CD4-positive, alpha-beta T cell treated with Interferon alpha-2 for 1 hour (primary cell): ENCODE results near the gene GNAZ.

Source experiments
- DNase-seq, 2 donors: peaks; one replicate each; pipeline ENCODE4 v3.0.0-alpha.2; 2020 to 2022

Gene GNAZ

DNA sequence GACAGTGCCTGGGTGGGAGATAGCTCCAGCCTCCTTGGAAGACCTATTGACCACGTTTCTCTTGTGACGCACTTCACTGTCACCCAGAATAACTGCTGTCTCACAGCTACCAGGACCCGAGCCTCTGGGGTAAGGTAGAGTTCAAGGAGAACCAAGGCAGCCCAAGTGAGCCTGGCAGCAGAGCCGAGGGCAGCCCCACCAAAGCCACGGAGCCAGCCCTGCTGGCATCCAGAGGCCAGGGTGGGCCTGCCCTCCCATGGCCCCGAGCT is 38.7 kb downstream of the GNAZ start:
- no peak for DNase-seq

DNA sequence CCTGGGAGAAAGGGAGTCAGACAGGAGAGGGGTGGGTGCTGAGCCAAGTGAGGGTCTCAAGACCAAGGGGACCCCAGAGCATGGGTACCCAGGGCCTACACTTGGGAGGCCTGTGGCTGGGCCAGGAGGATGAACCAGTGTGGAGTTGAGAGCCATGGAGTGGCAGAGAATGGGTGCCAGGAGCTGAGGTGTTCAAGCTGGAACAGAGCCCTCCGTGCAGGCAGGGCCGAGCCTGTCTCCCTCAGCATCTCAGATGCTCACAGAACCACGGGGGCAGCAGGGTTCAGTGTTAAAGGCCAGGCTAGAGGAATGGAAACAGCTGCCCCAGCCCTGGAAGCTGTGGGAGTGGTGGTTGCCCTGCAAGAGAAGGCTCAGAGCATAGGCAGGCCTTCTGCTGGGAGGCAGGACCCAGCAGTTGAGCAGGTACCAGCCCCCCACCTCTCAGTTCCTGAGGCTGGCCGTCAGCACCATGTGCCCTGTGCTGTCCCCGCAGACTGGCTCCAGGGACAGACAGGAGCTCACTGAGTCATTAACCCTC is 39.2 kb downstream of the GNAZ start:
- no peak for DNase-seq

DNA sequence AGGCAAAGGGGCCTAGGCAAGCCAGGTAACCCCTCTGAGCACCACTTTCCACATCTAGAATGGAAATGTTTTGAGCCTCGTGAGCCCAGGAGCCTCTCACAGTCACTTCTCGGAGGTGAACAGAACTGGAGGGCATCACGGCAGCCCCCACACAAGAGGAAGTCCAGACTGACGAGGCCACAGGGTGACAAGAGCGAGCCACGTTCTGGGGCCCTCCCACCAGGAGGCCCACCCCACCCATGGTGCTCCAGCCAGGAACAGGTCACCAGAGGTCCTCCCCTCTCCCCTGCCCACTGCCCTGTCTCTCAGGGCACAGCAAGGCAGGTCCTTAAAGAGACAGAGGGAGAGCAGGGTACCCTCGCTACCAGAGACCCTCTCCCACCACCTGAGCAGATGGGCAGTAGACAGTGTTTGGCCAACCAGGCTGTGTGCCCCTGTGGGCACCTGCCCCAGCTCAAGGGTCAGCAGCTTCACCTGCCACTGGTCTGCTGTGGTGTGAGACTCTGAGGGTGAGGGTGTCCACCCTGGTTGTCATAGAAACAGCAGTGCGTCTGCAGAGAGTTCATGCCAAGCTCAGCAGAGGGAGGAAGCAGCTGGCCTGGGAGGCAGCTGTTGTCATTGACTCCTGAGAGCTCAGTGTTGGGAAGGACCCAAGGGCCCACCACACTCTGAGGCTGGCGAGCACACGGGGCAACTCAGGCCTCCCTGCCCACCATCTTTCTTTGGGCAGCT is 40.0 kb downstream of the GNAZ start:
- no peak for DNase-seq

DNA sequence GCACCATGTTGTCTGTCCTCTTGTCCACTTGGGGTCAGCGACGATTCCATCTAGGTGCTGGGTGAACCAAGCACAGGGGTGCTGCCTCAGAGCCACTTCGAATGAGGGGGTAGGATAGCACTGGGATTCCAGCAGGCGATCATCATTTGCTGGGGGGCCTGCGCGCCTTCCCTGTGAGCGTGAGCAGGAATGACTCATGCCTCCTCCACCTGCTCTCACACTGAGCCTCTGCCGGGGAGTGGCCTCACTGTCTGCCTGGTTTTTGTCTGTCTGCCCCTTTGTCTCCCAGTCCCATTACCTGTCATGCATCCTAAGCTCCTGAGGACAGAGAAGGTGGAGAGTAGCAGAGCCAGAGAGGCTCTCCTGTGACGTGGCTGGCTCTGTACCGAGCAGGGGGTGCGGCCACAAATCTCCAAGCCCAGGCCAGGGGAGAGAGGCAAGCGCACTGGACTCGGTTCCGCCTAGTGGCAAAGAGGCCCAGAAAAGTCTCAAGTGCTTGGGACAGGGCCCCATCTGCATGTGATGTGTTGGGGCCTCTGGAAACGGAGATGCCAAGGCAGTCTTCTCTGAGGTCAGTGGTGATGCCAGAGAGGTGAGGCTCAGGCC is 40.7 kb downstream of the GNAZ start:
- no peak for DNase-seq

DNA sequence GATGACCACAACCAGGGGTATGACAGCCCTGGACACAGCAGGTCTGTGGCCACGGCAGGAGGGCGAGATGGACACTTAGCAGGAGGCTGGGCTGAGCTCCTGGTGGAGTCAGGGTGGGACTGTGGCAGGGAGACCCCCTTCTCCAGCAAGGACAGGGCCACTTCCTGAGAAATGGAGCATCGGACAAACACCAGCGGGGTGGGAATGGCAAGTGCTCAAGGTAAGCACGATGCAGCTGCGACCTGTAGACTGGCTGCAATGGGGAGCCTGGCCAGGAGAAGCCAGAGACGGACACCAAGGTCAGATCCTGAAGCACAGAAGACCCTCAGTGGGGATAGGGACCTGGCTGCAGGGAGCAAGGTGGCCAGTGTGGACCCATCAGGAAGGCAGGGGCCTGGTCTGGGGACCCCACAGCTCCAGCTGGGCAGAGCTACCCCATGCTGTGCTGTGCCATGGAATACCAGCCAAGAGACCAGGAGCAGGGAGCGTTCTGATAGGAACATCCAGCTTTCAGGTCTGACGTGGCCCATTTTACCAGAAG is 42.2 kb downstream of the GNAZ start:
- no peak for DNase-seq

DNA sequence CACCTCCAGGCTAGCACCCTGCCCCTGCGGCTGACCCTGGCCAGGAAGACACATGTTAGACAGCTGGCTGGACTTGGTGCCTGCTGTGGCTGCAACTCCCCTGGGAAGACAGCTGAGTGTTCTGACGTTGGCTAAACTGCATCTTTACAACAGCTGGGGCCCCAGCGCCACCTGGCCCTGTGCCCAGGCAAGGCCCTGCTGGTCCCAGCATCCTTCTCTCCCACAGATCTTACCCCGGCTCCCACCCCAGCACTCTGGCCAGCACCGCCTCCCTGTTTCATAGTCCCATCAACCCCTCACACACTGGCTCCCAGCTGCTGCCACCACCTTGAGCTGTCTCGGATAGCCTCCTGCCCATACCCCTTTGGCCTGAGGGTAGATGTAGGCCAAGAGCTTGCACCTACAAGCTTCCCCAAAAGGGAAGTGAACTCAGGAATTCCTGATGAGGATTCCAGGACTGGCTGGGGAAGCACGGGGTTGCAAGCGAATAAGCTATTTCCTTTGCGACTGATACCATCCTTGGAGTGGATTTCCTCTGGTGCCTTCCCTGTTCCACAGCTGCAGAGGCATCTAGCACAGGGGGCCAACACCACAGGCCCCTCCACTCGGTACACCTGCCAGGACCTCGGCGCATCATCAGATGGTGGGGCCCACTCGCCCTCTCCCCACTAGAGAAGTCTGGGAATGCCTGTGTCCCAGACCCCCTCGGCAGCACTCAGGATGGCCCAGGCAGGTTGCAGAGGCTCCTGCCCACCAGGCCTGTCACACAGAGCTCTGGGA is 42.9 kb downstream of the GNAZ start:
- no peak for DNase-seq

DNA sequence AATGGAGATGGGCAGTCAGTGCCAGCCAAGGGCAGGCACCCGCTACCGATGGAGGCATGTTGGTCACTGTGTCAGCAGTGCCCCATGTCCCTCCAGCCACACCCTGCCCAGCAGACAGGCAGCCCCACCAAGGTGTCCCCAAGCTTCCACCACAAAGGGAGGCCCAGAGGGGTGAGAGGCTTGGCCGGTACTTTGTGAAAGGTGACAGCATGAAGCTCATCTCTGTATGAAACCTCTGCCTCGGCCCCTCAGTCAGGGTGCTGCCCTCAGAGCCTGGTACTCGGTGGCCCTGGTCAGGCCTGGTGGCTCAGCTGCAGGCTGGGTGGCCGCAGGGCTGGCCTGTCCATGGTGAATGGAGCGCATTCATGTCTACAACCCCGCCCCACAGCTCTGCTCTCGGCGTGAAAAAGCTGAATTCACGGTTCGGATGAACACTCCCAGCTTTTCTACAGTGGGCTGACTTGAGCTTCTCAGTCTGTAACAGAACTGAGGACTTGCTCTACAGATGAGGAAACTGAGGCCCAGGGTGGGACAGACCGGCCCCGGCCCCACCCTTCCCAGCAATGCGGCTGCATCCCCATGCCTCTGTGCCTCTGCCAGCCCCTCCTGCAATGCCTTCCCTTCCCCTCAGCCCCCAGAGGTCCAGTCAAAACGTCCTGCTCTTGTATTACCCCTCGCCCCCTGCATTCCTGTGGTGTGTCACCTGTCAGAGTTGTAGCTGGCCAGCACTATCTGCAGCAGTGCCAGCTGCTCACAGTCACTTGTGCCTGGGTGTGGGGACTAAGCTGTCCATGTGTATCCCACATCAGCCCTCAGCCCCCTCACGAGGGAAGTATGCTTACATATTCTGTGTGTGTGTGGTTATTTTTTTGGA is 43.8 kb downstream of the GNAZ start:
- no peak for DNase-seq

DNA sequence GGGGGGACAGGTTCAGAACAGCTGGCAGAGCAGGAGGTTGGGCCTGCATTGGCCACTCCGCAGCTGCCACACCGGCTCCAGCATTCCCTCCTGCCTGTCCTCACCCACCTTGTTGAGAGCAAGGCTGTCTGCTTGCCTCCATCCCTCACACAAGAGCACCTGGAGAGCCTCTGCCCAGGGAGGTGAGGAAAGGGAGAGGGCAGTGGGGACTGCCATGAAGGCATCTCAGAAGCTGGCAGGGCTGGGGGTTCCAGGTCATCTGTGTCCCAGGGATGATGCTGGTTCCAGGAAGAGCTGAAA is 44.4 kb downstream of the GNAZ start:
- DNase-seq: no peak

DNA sequence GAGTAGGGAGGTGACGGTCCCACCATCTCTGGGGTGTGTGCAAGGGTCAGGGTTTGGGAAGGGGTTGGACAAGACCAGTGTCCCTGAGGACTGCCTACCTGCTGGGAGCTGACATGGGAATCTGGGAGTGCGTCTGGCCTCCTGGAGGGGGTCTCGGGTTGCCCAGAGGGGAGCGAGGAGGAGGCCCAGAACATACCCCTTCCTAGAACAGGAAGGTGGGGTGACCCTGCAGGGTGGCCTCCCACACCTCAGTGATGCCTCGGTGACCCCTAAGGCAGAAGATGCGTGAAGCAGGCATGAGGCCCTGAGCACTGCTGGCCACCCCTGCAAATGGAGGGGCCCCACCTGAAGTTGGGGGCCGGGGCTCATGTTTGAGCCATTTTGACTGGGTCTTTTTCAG is 45.0 kb downstream of the GNAZ start:
- no peak for DNase-seq

DNA sequence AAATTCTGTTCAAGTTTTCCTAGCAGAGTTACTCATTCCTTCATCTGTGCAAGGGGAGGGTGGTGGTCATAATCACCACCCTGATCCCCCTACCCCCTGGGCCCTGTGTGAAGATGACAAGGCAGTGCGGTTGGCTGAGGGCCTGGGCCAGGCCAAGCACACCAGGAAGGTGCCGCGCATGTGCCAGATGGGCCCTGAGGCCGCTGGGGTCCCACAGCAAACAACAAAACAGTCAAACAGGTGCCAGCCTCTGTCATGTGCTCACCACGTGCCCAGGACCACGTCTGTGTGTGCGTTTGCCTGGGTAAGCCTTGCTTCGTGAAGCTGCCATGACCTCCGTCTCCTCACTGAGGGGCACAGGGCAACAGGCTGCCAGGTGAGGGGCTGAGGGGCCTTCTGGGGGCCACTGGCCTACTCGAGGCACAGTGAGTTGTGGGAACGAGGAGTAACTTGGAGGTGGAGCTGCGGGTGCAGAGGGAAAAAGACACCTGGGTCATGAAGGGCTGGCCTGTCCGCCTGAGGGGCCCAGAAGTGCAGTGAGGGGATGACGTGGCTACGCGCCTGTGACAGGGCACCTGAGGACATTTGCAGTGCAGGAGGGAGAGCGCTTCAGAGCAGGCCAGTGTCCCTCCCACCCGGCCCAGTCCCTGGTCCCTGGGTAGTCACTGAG is 45.6 kb downstream of the GNAZ start:
- no peak for DNase-seq

DNA sequence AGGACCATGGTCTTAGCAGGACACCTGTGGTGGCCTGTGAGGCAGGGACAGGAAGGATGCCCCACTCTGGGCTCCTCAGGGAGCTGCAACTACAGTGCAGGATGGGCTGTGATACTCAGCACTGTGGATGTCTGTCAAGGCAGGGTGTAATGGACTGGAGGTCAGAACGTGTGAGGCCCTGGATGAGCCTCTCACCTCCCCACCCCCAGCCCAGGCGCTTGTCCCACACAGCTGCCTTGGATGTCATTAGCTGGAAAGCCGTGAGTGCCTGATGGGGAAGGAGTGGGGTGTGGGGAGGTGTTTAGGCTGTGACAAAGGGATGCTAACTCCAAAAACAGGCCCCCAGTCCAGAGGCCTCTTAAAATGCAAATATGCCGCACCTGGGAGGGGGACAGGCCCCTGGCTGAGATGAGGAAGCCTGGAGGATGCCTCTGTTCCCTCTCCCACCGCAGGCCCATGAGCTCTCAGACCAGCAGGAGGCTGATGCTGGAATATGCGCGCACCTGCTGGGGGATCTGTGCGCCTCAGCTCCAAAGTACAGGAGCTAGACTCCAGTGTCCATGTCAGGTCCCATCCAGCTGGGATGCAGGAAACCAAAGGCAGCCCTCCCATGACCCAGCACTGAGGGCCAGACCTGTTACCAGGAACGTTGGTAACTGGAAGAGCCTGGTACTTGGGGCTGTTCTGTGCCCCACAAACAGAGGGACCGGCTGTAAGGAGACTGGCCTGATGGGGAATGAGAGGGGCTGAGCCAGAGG is 46.4 kb downstream of the GNAZ start:
- no peak for DNase-seq

DNA sequence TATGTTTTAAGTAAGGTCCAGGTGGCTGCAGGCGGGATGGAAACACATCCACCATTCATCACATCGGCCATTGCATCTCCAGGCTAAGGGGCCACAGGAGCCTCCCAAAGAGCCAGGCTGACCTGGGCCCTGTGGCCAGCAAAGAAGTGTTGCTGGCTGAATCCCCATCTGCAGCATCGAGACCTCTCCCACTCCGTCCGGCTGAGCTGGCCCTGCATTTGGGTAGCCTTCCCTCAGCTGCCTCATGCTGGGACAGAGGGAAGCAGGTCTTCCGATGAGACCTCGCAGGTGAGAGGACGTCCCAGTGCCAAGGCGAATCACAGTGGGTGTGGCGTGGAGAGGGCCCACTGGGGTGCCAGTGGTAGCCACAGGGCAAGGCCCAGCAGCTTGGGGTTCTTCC is 47.0 kb downstream of the GNAZ start:
- DNase-seq: no peak

DNA sequence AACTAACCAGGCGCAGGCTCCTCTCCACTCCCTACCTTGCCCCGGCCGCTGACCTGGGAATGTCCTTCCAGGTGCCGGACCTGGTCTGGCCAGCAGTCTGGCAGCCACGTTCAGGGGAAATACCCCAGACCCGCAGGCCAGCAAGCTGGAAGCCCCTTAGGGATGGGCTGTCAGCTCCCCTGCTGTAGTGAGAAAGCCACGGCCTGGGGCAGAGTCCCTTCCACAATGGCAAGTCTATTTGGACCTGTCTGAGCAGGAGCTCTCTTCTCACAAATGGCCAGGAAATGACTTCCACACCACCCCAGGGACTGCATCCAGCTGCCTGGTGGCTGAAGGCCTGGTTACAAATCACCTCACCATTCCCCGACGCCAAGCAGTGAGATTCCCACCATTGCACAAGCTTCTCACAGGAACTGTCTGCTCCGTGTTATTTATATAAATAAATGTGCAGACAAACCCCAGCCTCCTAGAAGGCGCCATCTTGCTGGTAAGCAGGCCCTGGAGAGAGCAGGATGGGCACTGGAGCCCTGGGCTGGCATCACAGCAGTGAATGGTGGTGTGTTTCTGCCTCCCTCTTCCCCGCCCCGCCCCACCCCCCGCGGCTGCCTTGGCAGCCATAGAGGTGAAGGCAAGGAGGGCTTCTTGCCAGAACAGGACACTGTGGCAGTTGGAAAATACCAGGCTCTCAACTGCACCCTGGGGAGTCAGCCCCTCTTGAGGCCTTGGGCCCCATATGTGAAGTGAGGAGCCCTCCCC is 47.8 kb downstream of the GNAZ start:
- no peak for DNase-seq

DNA sequence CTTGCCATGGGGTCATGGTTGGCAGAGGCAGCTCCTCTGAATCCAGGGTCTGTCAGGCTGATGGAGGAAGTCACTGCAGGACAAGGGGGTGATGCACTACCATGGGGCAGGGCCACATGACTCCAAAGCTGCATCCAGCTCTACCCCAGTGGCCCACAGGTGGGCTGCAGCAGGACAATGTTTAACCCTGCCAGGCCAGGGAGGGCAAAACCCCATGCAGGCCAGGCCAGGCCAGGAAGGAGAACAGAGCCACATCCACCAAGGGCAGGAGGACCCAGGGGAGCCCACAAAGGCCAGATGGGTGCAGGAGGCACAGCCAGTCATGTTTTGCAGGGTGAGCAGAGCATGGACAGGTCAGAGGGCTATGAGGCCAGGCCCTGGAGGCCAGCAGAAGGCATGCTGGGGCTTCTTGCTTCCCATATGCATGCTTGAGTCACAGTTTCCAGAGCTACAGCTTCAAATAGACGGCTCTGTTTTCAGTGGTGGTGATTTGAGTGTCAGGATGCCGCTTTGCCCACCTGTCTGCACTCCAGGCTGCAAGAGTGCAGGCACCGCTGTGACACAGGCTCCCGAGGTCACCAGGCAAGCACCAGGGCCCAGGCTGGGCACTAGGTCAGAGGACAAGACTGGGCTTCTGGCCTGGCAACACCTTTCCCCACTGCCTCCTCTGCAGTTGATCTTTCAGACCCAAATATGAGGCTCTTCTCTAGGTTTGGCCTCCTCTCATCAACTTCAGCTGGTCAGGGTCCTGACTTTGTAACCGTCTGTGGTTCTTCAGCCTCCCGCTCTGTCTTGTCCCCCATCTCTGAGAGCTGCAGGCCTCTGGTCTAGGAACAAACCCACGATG is 48.6 kb downstream of the GNAZ start:
- DNase-seq: no peak

DNA sequence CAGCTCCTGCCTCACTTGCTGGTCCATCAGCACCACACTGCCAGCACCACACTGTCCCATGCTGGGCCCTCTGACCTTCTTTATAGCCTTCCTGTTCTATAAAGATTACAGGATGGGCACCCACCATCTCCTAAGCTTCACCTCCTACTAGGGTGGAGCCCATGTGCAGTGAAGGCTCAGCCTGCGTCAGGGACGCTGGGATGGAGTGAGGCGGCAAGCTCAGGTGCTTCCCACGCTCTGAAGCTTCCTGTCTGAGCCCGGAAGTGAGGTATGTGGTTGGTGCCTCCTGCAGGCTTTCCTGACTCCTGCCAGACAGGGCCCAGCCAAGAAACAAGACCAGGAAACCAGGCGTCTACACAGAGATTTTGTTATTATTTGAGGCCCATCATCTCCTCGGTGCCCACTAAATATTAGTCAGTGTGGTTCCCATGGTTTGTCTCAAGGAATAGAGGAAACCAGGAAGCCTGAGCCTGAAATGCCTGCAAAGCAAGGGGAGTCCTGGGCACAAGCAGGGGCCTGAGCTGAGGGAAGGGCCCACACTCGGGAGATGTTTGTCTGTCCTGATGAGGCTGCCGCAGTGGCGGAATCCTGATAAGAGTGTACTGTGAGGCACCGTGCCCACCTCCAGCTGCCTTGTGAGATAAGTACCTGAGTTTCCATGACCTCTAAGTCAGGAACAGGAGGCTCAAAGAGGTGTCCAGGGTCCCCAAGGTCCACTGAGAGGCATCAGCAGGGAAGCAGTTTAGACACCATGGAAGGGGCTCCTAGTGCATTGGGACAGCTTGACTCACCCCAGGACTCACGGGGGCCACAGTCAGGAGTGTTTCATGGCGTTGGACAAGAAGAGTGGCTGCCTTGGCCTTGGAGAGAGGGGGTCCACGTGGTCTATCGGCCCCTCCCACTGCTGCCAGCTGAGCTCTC is 49.4 kb downstream of the GNAZ start:
- DNase-seq: peak; percentile 54 to 73

DNA sequence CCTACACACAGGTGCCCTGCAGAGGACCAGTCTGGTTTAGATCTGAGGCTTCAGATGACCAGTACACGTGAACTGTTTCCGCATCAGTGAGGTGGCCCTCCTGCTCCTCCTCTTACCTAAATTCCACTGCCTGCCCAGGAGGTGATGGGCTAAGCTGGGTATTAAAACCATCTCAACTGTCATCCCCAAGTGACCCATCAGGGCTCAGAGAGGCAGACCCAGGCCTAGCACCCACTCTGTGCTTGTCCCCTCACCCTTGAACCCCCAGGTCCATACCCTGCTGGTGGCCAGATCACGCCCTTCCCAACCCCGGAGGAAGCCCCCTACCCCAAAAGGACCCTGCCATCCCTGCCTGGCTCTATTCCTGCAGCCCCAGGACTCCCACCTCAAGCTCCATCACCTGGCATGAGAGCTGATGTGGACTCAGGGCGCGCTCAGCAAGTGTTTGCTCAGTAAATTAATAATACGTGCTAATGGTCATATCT is 50.1 kb downstream of the GNAZ start:
- DNase-seq: no peak

DNA sequence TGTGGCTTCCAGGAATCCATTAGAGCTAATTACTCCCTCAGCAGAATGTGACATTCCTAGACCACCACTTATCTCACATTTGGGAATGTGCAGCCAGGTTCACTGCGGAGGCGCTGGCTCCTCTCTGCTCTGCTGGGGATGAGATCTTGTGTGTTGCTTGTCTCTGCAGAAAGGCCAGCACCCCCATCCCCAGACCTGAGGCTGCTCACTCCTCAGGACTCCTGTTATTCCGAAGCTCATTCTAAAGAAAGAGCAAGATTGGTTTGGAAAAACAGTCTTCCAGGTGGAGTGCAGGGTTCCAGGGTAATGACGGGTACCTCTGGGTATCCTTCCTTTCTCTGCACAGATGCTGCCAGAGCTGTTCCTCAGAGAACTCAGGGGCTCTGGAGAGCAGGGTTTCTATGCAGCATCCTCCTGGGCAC is 50.7 kb downstream of the GNAZ start:
- no peak for DNase-seq

DNA sequence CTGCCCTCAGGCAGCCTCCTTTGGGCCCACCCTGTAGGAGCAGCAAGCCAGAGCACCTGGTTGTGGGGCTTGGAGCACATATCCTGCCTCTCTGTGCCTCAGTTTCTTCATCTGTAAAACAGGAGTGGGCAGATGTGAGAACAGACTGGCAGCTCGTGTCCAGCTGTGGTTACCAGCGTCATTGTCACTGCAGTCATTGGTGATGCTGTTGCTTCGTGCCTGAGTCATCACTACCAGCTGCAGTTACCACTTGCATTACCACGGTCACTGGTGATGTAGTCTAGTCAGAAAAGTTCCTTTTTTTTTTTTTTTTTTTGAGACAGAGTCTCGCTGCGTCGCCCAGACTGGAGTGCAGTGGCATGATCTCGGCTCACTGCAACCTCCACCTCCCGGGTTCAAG is 51.1 kb downstream of the GNAZ start:
- no peak for DNase-seq
